Forelimb muscle (tissue), 1 donor: ENCODE measurements around the gene PIAS3. TPM values are rescaled to one million over a fixed set of nuclear protein-coding genes. Genes with fewer than 3 reads are reported as not detected.

Source experiments
- DNase-seq: peaks from one replicate; pipeline ENCODE4 v3.0.0-alpha.2; 2013; ENCODE audit warnings: low read depth
- polyA plus RNA-seq: library from polyadenylated mRNA; unstranded; fragments of 120-200 nt; gene quantifications from one replicate; pipeline ENCODE4 v1.2.1, GENCODE V29; 2013; ENCODE audit not compliant: insufficient read length

PIAS3 gene
- 41.0 TPM for polyA plus RNA-seq

DNA sequence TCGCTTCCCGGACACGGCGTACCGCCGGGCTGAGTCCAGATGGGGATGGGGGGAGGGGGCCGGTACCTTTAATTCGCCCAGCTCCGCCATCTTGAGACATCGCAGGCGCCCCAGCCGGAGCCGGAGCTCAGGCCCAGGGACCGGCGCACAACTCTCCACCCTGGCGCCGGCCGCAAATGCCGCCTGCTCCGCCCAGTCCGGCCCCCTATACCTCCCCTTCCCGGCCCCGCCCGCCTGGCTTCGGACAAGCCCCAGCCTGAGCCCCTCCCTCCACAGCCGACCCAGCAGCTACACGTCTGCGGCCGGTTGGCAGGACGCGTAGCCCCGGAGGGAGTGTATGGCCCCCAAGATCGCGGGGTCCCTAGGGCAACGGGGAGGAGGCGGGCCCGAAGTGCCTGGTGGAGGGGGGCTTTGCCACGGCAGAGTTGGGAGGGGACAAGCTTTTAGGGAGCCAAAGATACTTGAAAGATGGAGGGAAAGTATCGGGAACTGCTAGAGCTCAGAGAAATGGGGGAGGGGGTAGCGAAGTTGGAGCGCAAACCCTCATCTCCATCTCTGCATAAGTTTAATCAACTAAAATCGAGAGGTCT lies at the start of gene PIAS3:
TSS of gene PIAS3 (minus strand) at position 181 of the 590 bp plus-strand sequence. CDS start at position 90, 91 bp downstream.
- peak; percentile 70 for DNase-seq

DNA sequence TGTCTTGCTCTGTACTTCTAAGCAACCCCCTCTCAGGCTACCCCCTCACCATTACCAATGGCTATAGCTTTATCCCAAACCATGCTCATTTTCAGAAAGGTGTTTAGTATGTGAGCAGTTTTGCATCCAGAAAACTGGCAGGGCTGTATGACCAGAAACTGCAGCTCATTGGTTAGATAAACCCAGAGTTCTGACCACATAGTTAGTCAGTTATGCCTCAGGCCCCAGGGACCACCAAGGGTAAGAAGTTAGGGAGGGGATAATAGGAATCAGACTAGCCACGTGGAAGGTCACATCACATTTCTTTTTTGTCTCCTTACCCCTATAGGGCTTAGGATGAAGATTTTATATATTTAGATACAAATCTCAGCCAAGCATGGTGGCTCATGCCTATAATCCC lies 49.8 kb upstream of the PIAS3 start:
- DNase-seq, result no peak

- no peak for DNase-seq
Observed at GRCh38 chr1:145906954-145907753, 48.3 kb upstream of the PIAS3 start.

GRCh38 chr1:145901312-145902021 lies 42.6 kb upstream of the PIAS3 start:
- no peak for DNase-seq

DNA sequence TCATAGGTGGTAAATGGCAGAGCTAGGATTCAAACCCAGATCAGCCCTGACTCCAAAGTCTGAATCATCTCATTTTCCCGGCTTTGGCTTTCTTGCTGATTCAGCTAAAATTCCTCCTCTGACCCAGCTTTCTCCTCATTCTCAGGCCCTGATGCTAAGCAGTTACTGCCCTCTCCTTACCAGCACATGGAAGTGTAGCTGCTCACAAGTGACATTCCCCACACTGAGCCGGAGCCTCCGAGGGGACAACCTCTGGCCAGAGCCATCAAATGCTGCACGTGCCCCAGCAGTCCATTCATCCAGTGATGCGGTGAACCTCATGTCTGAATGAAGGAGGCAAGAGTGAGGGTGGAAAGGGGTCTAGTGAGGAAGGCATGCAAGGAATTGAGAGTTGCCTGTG lies 39.9 kb upstream of the PIAS3 start:
- no peak for DNase-seq

DNA sequence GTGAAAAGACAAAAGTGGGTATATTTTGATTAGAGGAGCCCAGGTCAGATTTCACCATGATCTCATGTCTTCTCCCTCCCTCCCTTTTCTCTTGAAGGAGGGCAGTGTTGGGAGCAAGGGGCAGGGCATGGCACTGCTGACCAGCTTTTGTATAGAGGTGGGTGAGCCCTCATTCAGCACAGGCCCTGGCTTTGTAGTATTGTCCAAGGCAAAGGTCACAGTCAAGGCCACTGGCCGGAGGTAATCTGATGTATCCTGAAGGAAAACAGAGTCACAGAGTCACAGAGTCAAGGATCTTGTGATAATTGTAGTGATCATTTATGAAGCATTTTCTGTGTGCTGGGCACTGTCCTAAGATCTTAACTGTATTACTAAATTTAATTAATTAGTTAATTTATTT lies 39.1 kb upstream of the PIAS3 start:
- DNase-seq, result no peak

GRCh38 chr1:145895471-145895870 lies 36.6 kb upstream of the PIAS3 start:
- no peak for DNase-seq

GRCh38 chr1:145893306-145894055 lies 34.6 kb upstream of the PIAS3 start:
- no peak for DNase-seq

- DNase-seq, result no peak
Observed at GRCh38 chr1:145892486-145893087, 33.7 kb upstream of the PIAS3 start.

GRCh38 chr1:145891587-145892485 lies 33.0 kb upstream of the PIAS3 start:
- DNase-seq, result peak; percentile 80

DNA sequence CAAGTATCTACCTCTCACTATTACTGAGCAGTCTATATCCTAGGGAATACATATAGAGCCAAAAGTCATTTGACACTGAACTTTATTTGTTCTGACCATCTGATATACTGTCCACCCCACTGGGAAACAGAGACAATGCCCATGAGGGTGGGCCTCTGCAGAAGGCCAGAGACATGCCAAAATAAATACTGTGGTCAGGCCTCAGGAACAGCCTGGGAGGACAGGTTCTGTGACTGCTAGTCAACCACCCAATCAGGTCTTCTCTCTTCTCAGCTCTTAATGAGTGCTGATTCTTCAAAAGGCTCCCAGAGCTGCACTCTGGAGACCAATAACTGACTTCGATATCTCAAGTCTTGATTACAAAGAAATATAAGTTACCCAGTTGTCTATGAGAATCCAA lies 32.3 kb upstream of the PIAS3 start:
- no peak for DNase-seq

DNA sequence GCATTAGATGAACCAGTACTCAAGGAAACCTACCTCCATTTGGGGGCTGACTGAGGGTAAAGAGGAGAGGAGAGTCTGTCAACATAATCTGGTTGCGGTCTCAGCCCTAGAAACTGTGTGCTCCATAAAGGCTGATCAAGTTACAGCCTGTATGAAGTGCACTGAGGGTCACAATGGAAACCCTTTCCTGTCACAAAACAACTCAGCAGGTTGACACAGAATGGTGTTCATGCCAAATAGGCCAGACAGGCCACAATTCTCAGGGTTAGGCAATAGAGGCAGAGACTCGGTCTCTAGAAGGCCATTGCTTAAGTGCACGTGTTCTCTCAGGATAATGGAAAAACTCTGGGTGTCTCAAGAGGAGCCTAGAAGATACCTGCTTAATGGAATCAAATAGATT lies 30.8 kb upstream of the PIAS3 start:
- DNase-seq, result no peak

DNA sequence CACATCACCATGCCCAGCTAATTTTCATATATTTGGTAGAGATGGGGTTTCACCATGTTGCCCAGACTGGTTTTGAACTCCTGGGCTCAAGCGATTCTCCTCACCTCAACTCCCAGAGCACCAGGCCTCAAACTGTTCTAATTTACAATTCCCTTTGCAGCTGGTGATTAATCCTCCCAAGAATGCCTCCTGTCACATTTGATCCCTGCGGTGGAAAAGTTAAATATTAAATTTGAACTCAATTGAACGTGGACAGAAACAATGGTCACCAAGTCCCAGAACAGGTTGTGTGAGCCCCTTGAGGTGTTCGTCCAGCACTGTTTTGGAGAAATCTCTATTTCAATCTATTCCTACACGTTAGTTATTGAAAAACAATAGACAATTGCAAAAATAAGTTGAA lies 28.8 kb upstream of the PIAS3 start:
- DNase-seq, result no peak

GRCh38 chr1:145886816-145887215 lies 27.9 kb upstream of the PIAS3 start:
- DNase-seq, result no peak

- DNase-seq, result no peak
Observed at GRCh38 chr1:145886390-145886789, 27.5 kb upstream of the PIAS3 start.

DNA sequence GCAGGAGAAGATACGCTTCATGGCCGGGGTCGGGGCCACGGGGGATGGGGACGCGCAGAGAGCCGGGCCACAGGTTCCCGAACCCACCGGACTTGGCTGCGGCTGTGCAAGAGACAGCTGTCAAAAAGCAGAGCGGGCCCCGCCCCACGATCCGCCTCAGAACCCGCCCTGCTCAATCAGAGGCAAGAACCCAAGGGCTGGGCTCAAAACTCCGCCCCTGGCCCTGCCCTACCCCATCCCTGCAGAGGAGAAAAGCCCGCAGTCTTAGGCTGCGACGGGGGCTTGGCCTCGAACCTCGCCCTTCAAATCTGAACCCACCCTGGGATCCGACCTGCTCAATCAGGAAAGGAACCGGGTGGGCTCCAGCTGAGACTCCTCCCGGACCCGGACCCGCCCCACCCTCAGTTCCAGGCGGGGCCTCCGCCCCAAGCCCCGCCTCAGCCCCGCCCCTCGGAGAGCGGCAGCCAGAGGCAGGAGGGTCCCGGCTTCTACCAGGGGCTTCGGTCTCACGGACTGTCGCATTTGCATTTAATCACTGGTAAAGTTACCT lies 26.9 kb upstream of the PIAS3 start, which contains the start of gene ANKRD35:
TSS of gene ANKRD35 (minus strand) at position 129 of the 550 bp plus-strand sequence. CDS start at position 21, 108 bp downstream.
- DNase-seq, result no peak

- no peak for DNase-seq
Observed at GRCh38 chr1:145884675-145885074, 25.8 kb upstream of the PIAS3 start.

DNA sequence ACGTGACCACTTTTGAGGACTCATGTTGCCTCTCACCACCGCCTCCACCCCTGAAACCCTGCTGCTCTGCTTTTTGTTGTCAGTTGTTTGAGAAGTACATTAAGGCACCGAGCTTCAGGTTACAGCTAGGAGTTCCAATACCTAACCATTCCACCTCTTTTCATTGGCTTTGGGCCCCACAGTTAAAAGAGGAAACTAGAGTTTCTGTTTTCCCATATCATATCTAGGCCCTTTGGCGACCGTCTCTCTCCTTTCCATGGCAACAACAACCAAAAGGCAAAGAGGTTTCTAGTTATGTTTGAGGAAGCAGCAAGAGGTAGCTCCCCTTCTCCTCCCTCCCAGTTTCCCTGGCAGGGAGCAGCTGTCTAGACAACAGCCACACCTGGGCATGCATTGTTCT lies 20.9 kb upstream of the PIAS3 start:
- no peak for DNase-seq

GRCh38 chr1:145878724-145879123 lies 19.8 kb upstream of the PIAS3 start:
- no peak for DNase-seq

GRCh38 chr1:145877923-145878486 lies 19.1 kb upstream of the PIAS3 start:
- no peak for DNase-seq
